Activated CD4-positive, alpha-beta T cell treated with anti-CD3 and anti-CD28 coated beads, Interleukin-2, amount 50 U/mL, for 4 hours (primary cell): Measurements from ENCODE around the gene TCF3.
"Not testable (repeated sequence)": the region's sequence is repeated elsewhere in the genome, so short reads cannot be mapped to it uniquely, and the experiment has no call there.

ENCODE experiments used
- DNase-seq, 2 experiments: peaks; one replicate each; pipeline ENCODE4 v3.0.0-alpha.2; 2020

TCF3 gene

GRCh38 chr19:1672769-1673644, 20.6 kb upstream of the TCF3 start:
- DNase-seq: no peak

GRCh38 chr19:1672038-1672768, 19.8 kb upstream of the TCF3 start:
- DNase-seq: peak; percentile 54 to 55

GRCh38 chr19:1671716-1672037, 19.3 kb upstream of the TCF3 start:
- no peak for DNase-seq

GRCh38 chr19:1670747-1671146, 18.3 kb upstream of the TCF3 start:
- DNase-seq: not testable (repeated sequence)

GRCh38 chr19:1668486-1669270, 16.3 kb upstream of the TCF3 start:
- DNase-seq: no peak

- no peak for DNase-seq
These were observed 15.7 kb upstream of the TCF3 start for GRCh38 chr19:1668048-1668485.

GRCh38 chr19:1665565-1666047, 13.2 kb upstream of the TCF3 start:
- DNase-seq: no peak

- no peak for DNase-seq
These were observed 11.4 kb upstream of the TCF3 start for GRCh38 chr19:1663852-1664251.

- not testable (repeated sequence) for DNase-seq
These were observed 10.8 kb upstream of the TCF3 start for GRCh38 chr19:1663227-1663626.

GRCh38 chr19:1661995-1662394, 9.6 kb upstream of the TCF3 start:
- no peak for DNase-seq

- DNase-seq: no peak
These were observed 6.6 kb upstream of the TCF3 start for GRCh38 chr19:1659084-1659427.

GRCh38 chr19:1658150-1659083, 6.0 kb upstream of the TCF3 start:
- no peak for DNase-seq

- DNase-seq: no peak
These were observed 5.3 kb upstream of the TCF3 start for GRCh38 chr19:1657746-1658145.

- DNase-seq: no peak
These were observed 4.6 kb upstream of the TCF3 start for GRCh38 chr19:1656988-1657536.

- no peak for DNase-seq
These were observed 3.7 kb upstream of the TCF3 start for GRCh38 chr19:1655987-1656608.

GRCh38 chr19:1655131-1655981, 2.9 kb upstream of the TCF3 start:
- no peak for DNase-seq

GRCh38 chr19:1654178-1654792, 1.9 kb upstream of the TCF3 start:
- no peak for DNase-seq

- DNase-seq: no peak
These were observed 849 bp upstream of the TCF3 start for GRCh38 chr19:1653300-1653628.

GRCh38 chr19:1651568-1652291, 685 bp downstream of the TCF3 start:
- DNase-seq: peak in 1 of 2 experiments; percentile 37
